Stimulated activated CD4-positive, alpha-beta T cell treated with anti-CD3 and anti-CD28 coated beads, Interleukin-15, amount 100 ng/mL, for 48 hours (primary cell): Measurements from ENCODE around the gene LZIC.

Experiments used
- DNase-seq, 2 donors: peaks; one replicate each; pipeline ENCODE4 v3.0.0-alpha.2; 2020; ENCODE audit warnings: low read depth in 2 of 2

Gene LZIC

GRCh38 chr1:9886092-9886742 is 57.0 kb downstream of the LZIC start:
- DNase-seq = no peak

GRCh38 chr1:9884805-9885204 is 58.4 kb downstream of the LZIC start:
- DNase-seq = no peak

GRCh38 chr1:9883585-9884449 is 59.4 kb downstream of the LZIC start:
- DNase-seq = no peak

- no peak for DNase-seq
These were observed 60.3 kb downstream of the LZIC start for GRCh38 chr1:9882945-9883303.

- no peak for DNase-seq
These were observed 60.8 kb downstream of the LZIC start for GRCh38 chr1:9882296-9882944.

GRCh38 chr1:9881838-9882249 is 61.3 kb downstream of the LZIC start:
- no peak for DNase-seq
